HG02981 (cell line): Measurements from ENCODE around the gene GNB3.

Source experiments
- ATAC-seq: cut with Tn5 transposase; IDR thresholded peaks from one replicate; pipeline ENCODE4 v1.9.1; 2021; ENCODE audit warnings: mild to moderate bottlenecking, moderate library complexity; ENCODE audit not compliant: unreplicated experiment

Gene GNB3

DNA sequence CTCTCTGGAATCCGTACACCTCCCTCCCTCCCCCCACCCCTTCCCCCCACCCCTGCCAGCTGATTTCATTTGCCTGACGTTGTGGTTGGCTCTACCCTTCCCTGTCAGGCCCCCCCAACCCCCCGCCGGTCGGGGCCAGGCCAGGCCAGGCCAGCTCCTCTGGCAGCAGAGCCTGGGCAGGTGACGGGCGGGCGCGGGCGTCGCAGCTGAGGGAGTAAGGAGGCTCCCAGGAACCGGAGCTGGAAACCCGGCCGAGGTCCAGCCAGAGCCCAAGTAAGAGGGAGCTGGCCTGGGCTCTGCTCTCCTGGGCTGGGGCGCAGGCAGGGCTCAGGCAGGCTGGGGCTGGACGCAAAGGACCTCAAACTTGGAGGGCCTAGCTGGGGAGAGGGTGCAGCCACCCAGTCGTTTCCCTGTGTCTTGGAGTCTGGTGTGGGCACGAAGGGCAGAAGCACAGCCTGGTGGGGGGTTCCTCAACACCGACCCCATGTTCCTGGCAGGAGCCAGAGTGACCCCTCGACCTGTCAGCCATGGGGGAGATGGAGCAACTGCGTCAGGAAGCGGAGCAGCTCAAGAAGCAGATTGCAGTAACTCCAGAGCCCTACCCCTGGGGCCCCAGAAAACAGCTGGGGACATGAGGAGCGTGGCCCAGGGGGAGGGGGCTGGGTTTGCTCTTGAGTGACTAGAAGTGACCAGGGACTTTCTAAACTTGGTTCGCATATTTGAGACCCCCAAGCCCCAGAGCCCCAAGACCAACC lies at the start of gene GNB3:
Gene GNB3, plus strand, starts transcription at position 165 of the 755 bp plus-strand sequence. Its CDS starts 363 bp downstream, at position 528.
- no peak for ATAC-seq

DNA sequence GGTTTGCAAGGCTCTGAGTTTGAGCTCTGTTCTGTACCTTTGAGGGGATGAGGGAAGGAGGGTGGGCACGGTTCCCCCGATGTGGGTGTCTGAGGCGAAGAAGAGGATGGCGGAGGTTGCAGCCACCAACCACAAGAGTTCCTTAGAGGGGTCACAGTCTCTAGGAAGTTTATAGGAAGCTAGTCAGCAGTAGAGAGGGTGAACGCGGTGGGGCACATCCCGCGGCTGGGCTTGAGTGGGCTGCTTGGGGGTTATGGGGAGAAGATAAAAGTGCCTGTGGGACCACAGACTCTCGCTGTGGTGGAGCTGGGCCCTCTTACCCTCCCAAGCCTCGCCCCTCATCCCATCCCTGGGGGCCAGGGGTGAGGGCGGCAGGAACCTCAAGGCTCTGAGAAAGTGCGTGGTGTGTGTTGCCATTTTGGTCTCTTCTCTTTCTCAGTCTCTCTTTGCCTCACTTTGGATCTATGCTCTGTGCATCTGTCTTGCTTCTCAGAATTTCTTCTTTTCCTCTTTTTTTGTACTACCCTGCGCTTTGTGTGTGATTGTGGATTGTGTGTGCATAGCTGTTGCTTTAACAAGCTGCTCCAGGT lies 48.7 kb upstream of the GNB3 start:
- no peak for ATAC-seq

DNA sequence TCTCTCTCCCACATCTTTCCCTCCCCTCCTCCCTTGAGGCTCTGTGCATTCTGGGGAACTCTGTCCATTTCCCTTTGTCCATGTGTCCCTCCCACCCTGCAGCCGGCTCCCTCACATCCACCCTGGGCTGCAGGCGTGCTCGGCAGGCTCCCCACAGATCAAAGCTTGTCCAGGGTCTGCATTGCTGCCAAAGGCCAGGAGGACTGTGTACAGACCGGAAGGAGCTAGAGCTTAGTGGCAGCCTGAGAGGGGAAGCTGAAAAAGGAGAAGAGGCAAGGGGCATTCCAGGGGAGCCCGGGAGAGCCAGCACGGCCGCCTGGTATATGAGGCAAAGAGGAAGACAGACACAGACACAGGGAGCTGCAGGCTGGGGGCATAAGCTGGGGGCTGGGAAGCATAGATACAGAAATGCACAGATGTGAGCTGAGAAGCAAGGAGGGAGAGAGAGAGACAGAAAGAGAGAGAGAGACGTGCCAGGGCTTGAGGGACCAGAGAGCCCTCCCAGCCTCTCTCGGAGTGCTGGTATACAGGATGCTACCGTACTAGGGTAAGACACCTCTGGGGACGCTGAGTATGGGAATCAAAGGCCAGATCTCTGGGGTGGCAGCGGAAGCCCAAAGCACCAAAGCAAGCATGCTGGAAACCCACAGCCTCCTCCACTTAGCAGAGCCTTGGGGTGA lies 48.1 kb upstream of the GNB3 start:
- ATAC-seq: no peak

DNA sequence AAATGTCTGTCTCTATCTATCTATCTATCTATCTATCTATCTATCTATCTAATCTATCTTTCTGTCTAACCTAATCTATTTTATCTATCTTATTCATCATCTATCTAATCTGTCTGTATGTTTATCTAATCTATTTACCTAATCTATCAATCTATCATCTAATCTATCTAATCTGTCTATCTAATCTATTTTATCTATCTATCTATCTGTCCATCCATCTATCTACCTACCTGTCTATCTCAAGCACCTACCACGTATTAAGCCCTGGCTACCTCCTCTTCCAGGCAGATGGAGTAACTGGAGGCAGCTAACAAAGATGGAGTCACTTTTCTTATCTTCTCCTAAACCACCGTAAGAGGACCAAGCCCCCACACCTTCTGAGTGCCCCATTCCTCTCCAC lies 45.6 kb upstream of the GNB3 start:
- no peak for ATAC-seq

DNA sequence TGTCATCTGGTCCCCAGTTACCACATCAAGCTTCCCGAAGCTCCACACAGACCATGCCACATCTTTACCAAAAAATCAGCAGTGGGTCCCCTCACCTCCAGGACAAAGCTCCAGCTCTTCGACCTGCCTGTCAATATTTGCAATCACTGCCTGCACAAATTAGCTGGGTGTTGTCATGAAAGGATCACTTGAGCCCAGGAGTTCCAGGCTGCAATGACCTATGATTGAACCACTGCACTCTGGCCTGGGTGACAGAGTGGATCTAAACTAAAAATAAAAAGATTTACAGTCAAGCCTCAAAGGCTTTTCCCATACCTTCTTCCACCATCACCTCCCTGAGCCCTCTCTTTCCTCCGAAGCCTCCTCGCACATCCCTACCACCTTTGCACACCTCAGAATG lies 44.1 kb upstream of the GNB3 start:
- no peak for ATAC-seq

DNA sequence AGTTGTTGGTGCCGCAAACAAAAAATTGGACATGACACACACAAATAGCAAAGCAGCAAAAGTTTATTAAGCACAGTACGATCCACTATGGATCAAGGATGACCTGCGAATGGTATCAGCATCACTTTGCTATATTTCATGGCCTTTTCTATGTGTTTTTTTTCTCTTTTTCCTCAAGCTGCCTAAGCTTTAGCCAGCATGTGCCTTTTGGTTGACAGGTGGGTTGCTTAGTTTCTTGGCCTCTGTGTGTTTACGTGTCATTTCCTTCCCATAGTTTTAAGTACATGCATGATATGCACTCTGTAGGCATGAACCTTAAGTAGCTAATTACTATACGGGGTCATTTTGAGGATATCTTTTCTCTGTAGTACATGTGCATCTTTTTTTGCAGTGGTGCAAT lies 41.6 kb upstream of the GNB3 start:
- no peak for ATAC-seq

DNA sequence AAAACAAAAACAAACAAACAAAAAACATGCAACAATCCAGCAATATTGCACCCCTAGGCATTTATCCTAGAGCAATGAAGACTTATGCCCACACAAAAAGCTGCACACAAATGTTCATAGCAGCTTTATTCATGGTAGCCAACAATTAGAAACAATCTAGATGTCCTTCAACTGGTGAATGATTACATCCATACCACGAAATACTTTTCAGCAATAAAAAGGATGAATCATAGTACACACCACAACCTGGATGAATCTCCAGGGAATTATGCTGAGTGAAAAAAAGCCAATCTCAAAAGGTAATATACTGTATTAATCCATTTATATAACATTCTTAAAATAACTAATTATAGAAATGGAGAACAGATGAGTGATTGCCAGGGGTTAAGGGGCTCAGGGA lies 33.6 kb upstream of the GNB3 start:
- ATAC-seq: no peak

DNA sequence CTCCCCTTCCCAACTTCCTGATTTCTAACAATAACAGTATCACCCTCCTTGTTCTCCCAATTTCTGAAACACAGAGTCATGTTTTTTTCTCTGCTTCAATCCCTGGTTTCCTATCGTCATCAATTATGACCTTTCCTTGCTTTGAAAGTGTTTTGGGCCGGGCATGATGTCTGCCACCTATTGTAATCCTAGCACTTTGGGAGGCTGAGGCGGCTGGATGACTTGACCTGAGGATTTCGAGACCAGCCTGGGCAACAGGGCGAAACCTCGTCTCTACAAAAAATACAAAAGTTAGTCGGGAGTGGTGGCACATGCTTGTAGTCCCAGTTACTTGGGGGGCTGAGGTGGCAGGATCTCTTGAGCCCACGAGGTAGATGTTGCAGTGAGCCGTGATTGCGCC lies 31.7 kb upstream of the GNB3 start:
- no peak for ATAC-seq

DNA sequence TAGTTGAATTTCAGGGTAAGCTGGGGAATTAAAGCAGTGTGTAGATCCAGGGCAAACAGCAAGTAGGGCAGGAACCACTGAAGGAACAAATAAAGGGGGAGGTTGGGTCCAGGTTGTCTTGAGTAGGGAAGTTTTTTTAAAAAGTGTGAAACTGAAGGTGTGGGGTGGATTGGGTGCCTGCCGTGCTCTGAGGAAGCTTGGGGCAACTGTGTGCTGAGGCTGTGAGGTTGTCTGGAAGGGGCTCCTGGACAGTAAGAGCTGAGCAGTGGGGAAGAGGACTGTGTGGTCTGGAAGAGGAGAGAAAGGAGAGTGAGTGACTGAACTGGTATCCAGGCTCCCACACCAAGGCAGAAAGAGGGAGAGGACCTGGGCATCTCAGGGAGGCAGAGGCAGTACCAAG lies 30.0 kb upstream of the GNB3 start:
- no peak for ATAC-seq

DNA sequence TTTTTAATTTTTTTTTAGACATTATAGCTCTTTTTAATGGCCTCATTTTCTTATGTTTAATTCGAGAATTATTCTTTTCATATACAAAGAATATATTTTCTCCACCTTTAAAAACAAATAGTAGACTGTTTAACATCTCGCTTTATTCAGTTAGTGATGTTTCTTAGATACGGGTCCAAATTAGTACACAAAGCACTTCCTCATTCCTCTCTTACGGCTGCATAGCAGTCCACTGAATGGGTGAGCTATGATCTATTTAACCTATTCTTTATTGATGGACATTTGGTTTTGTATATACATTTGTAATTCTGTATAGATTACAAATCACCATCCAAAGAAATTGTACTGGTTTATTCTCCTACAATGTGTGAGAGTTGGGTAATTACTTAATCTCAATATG lies 27.4 kb upstream of the GNB3 start:
- ATAC-seq: no peak

DNA sequence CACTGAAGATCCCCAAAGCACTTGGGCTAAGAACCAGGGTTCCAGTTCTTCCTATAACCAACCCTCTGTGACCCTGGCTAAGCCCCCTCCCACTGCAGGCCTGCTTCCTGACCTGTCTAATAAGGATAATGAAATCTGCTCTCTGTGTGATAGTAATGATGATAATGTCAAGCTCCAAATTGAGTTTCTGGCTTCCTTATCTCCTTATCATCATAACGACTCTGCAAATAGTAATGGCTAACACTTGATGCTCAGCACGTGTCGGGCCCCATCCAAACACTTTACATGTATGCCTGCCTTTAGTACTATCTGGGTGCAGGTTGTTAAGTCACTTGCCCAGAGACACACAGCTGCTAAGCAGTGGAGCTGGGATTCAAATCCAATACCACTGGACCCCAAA lies 24.1 kb upstream of the GNB3 start:
- no peak for ATAC-seq

DNA sequence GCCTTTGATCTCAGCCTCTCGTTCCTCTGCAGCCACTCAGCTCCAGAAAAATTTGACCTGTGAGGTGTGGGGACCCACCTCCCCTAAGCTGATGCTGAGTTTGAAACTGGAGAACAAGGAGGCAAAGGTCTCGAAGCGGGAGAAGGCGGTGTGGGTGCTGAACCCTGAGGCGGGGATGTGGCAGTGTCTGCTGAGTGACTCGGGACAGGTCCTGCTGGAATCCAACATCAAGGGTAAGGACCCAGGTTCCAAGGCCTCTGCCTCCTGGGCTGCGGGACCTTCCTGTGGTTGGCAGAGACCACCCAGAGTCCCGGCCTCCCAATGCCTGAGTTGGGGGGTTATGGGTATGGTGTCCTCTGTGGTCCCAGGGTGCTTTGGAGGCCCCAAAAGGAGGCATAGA lies 23.6 kb upstream of the GNB3 start:
- no peak for ATAC-seq

DNA sequence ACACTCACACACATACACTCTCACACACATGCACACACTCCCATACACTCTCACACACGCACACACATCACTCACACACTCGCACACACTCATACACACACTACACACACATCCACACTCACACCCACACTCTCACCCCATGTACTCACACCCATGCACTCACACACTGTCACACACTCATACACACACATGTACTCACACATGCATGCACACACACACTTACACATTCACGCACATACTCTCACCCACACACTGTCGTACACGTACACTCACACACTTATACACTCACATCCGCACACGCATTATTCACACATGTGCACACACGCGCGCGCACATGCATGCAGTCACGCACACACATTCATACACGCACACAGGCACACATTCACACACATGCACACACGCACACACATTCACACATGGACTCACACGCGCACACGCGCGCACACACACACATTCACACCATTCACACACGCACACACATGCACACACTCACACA lies 23.0 kb upstream of the GNB3 start:
- no peak for ATAC-seq

DNA sequence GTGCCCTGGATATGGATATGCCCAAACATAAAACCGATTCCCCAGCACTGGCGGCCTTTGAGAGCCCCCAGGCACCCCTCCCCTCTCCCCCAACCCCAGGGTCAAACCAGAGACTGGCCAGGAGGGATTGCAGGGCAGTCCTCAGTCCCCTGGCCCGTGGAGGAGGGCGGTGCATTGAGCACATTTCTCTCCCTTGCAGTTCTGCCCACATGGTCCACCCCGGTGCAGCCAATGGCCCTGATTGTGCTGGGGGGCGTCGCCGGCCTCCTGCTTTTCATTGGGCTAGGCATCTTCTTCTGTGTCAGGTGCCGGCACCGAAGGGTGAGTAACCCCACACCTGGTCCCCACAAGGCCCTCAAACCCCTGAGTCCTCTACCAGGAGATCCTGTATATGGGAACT lies 22.5 kb upstream of the GNB3 start:
- ATAC-seq: no peak

DNA sequence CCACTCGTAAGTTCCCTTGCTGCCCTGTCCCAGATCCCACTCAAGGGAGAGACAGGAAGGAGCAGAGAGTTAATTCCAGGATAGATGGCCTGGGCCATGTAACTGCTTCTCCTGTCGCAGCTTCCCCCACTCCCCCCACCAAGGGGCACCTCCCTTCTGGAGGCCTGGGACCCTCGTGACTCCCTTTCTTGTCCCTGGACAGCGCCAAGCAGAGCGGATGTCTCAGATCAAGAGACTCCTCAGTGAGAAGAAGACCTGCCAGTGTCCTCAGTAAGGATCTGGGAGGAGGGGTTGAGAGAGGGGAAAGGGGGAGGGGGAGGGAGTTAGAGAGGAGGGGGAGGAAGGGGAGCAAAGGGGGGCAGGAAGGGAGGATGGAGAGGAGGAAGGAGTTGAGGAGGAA lies 22.1 kb upstream of the GNB3 start:
- ATAC-seq: no peak

DNA sequence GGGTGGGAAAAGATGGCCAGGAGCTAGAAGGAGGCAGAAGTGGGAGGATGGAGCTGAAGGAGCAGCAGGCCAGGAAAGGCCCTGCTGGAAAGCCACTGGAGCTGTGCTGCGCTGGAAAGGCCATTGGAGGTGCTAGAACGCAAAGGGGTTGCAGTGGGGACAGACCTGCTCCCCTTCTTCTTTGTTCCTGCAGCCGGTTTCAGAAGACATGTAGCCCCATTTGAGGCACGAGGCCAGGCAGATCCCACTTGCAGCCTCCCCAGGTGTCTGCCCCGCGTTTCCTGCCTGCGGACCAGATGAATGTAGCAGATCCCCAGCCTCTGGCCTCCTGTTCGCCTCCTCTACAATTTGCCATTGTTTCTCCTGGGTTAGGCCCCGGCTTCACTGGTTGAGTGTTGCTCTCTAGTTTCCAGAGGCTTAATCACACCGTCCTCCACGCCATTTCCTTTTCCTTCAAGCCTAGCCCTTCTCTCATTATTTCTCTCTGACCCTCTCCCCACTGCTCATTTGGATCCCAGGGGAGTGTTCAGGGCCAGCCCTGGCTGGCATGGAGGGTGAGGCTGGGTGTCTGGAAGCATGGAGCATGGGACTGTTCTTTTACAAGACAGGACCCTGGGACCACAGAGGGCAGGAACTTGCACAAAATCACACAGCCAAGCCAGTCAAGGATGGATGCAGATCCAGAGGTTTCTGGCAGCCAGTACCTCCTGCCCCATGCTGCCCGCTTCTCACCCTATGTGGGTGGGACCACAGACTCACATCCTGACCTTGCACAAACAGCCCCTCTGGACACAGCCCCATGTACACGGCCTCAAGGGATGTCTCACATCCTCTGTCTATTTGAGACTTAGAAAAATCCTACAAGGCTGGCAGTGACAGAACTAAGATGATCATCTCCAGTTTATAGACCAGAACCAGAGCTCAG lies 21.4 kb upstream of the GNB3 start:
- ATAC-seq: no peak

DNA sequence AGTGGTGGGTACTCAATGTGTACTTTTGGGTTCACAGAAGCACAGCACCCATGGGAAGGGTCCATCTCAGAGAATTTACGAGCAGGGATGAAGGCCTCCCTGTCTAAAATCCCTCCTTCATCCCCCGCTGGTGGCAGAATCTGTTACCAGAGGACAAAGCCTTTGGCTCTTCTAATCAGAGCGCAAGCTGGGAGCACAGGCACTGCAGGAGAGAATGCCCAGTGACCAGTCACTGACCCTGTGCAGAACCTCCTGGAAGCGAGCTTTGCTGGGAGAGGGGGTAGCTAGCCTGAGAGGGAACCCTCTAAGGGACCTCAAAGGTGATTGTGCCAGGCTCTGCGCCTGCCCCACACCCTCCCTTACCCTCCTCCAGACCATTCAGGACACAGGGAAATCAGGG lies 20.6 kb upstream of the GNB3 start:
- ATAC-seq: no peak

DNA sequence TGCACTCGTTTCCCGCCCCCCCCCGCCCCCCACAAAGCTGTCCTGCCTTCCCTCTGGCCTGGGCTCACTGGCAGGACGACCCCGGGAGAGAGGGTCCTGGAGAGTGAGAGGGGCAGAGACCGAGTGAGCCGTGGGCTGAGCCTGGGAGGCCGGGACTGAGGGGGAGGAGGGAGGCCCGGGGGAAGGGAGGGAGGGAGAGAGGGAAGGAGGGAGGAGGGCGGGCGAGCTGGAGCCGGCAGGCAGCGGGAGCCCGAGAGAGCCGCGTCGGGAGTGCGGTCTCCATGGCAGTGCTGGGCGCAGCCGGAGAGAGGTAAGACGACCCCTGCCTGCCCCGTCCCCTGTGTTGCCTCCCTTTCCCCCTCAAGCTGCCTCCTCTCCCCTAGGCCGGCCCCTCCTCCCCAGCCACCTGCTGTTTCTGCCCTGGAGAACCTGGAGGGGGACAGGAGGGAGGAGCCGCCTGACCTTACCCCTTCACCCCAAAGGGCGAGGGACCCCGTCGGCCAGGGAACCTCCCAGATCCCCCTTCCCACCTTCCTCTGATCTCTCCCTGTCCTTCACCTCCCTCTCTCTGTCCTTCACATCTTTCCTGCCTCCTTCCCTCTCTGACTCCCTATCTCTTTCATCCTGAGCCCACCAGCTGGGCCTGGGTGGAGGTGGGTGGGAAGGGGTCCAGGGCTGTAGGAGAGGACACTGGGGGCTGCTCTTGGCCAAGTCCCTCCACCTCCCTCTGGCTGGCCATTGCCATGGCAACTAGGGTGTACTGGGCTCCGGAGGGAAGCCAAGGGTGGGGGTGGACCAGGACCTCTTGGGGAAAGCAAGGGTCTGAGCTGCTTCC lies 18.9 kb upstream of the GNB3 start, which contains the start of gene GPR162:
Gene GPR162, plus strand, starts transcription at position 231 of the 835 bp plus-strand sequence. CDS start 2,078 bp downstream, outside the sequence.
- no peak for ATAC-seq

DNA sequence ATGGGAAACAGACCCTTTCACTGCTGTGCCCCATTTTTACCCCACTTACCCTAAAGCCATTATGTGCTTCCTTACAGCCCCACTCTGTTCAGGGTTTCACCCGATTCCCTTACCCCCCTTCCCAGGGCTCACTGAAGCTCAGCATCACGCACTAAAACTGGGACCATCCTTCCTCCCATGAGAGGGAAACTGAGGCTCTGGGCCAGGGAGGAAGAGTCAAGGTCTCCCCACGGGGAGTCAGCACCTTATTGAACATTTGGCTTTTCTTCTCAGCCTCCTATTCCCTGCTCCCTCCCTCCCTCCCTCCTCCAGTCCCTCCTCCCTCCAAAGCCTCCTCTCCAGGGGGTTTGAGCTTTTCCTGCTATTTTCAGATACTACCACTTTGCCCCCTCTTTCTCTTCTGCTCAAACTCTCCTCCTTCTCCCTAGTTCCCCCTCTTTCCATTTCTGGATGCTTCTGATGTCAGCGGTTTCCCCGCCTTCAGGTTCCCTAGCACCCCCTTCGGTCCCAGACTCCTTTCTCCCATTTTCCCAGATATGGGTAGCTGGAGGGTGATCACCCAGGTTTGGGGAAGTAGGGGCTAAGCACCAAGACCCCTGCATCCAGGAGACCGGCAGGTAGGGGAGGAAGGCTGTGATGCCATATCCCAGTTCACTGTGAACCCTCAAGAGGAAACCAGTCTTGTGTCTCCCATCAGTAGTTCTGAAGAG lies 18.1 kb upstream of the GNB3 start:
- ATAC-seq: no peak
